Activated CD4-positive, alpha-beta T cell treated with anti-CD3 and anti-CD28 coated beads for 1 hour (primary cell): Measurements from ENCODE around the gene TMEM123.

Experiments used
- DNase-seq: peaks from one replicate; pipeline ENCODE4 v3.0.0-alpha.2; 2020

Gene TMEM123

GRCh38 chr11:102470251-102470650, 17.7 kb upstream of the TMEM123 start:
- DNase-seq: no peak

GRCh38 chr11:102469196-102469821, 16.7 kb upstream of the TMEM123 start:
- no peak for DNase-seq

- no peak for DNase-seq
Observed at GRCh38 chr11:102468616-102469195, 16.1 kb upstream of the TMEM123 start.

GRCh38 chr11:102467853-102468580, 15.5 kb upstream of the TMEM123 start:
- DNase-seq: no peak

DNA sequence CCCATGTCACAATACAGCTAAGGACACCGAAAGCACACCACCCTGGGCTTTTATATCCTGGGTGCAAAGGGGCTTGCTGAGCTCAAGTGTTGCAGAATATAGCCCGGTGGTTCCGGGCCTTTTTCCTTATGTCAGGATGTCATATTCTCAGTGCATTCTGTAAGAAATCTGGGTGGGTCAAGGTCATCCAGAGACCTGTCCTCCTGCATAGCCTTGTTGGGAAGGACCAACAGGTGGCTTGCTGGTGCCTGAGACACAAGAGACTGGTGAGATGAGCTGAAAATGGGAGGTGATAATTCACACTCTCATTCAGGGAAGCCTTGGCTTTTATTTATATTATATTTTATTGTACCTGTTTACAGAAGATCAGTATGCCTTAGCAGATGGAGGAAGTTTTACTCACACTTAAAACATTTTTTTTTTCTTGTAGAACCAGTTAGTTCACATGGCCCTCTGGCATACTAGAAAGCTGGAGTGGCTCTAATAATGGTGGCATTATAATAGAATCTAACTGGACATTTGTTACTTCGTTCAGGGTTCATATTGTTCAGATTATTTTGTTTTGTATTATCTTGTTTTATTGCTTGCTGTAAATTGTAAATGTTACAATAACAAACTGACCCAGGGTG, 14.6 kb upstream of the TMEM123 start:
- no peak for DNase-seq

DNA sequence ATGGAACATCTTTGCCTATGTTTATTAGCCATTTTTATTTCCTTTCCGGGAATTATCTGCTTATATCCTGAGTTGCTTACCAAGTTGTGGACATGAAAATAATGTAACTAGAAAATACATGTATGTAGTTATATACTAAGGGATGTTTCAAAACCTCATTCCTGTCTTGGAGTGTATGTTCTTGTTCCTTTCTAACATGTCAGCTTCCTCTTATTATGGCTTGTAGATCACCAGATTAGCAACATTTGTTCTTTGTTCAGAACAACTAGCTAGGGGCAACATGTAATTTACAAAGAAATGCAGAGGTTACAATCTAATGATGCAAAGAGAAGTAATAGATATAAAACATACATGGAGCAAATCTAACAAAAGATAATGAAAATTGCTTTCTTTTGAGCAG, 13.1 kb upstream of the TMEM123 start:
- no peak for DNase-seq

GRCh38 chr11:102464859-102465500, 12.4 kb upstream of the TMEM123 start:
- no peak for DNase-seq

DNA sequence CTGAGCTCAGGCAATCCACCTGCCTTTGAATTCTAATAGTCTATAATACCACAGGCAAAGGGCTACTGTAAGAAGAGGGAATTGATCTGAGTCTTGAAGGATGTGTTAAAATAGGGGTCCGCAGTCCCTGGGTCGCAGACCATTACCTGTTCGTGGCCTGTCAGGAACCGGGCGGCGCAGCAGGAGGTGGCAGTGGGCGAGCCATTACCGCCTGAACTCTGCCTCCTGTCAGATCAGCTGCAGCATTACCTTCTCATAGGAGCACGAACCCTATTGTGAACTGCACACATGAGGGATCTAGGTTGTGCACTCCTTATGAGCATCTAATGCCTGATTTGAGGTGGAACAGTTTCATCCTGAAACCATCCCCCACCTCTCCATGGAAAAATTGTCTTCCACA, 11.5 kb upstream of the TMEM123 start:
- DNase-seq: no peak

GRCh38 chr11:102462610-102463009, 10.0 kb upstream of the TMEM123 start:
- no peak for DNase-seq

DNA sequence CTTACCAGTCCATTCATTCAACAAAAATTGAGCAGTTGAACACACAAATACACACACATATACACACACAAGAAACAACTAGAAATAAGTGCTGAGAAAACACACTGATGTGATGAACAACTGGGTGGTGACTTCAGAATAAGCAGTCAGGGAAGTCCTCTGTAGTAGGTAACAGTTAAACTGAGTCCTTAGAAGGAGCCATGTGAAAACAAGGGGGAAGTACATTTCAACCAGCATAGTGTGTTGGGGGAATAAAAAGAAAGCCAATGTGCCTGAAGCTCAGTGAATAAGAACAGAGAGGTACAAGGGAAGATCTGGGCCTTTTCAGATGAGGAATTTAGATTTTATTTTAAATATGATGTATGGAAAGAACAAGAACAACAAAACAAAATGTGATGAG, 6.8 kb upstream of the TMEM123 start:
- no peak for DNase-seq

DNA sequence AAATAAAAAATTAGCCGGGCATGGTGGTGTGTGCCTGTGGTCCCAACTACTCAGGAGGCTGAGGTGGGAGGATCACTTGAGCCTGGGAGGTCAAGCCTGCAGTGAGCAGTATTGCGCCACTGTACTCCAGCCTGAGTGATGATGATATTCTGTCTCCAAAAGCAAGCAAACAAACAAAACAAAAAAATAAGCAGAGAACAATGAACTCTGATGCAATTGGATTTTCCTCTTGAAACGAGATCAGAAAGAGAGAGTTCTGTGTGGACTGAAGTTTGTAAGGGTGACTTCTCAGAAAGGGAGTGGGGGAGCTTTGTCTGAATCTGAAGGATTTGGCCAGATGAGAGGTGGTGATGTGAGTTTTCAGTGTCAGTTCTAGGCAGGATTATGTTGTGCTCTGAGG, 6.0 kb upstream of the TMEM123 start:
- DNase-seq: no peak

GRCh38 chr11:102457865-102458264, 5.3 kb upstream of the TMEM123 start:
- no peak for DNase-seq

- no peak for DNase-seq
Observed at GRCh38 chr11:102457056-102457677, 4.6 kb upstream of the TMEM123 start.

DNA sequence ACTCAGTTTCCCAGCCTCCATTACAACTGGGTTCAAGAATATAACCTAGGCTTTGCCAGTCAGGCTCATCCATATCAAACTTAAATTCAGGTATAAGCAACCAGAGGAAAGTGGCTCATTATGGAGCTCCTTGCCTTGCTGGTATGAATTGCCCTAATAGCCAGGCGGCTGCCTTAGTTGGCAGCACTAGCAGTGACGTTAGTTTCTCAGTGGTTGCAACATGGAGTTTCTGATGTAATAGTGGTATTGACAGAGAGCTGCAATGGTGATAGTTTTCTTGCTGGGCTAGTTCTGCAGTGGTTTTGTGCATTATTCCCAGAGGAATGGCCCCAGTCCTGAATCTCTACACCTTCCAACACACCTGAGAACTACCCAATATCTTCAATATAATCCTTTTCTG, 3.8 kb upstream of the TMEM123 start:
- no peak for DNase-seq

DNA sequence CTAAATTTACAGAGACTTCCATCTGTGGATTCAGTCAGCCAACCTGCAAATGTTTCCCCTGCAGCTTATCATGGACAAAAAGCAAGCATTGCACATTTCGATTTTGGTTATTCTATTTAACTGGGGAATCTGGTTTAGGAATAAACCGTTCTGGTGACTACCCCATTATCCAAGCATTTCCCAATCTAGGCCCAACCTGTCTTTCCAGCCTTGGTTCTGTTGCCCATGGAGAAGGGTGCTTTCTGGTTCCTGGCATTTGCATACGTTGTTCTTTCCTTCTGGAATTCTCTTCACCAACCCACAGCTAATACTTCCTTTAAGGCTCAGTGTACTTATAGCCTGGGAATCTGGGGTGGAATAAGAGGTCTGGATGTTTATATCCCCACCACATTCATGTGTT, 1.4 kb upstream of the TMEM123 start:
- DNase-seq: no peak

DNA sequence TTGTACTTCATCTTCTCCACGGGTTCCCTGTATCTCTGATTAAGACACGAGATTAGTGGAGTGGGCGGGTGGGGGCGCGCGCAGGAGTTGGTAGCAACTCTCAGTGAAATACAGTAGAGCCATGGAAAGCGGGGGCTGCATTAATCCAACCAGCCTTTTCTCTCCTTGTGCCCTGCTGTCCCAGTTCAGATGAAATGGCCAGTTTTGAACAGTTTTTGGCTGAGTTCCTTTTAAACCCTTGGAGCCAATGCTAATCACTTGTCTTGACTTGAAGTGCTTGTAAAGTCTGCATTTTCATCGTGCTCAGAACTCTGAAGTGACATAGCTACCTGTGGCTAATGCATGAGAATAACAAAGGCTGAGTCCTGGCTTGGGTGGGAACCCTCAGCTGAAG, 734 bp upstream of the TMEM123 start:
- DNase-seq: no peak

DNA sequence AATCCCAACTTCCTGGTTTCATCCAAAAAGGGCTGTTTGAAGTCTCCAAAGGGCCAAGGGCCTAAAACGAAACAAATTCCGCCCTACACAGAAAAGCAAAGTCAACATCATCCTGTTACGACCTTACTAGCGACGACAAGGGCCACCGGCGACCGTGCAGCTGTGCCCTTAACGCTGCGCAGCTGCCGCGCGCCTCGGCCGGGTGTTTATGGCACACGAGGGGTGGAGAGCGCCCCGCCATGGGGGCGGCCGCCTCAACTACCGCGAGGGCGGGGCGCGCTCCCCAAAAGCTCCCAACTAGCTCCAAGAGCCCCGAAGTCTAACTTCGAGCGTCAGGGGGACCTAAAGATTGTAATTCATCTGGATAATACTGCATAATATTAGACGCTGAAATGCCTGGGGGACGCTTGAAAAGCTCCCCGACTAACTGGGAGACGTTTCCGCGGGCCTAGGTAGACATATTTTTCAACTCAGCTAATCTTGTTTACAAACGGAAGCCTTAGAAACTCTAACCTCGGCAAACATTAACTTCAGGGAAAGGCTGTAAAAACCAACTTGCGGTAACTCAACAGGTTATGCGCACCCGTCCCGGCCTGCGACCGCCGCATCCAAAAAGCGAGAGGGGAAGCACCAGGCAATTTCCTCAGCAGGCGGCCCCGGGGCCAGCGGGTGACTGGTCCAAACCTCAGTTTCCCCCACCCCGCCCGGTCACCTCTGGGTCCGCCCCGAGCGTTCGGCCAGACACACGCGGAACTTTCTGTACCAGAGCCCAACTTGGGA, 694 bp downstream of the TMEM123 start:
- DNase-seq: peak; percentile 68

DNA sequence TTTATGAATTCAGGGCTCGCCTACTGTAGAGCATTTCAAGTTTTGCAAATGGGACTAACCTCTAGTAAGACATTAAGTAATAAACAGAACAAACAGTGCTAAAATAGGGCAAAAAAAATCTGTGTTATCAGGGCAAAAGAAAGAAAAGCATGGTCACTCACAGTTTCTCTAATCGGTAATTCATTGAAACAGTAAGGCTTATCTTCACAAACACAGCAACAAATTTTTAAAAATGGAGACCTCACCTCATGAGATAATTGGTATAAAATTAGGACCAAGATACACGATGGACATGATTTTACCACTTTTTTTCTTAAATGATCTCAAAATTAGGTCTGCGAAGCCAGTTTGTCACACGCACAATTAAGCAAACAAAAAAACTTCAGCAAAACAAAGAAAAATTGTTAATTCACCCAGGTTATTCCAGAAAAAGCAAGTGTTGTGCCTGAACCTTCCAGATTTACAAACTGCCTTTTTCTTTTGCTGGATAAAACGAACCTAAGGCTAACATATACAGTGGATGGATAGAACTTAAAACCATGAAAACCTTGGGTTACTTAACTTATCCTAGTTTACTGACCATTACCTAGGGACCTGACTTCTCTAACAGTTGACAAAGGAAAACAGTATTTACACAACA, 1.4 kb downstream of the TMEM123 start:
- no peak for DNase-seq

DNA sequence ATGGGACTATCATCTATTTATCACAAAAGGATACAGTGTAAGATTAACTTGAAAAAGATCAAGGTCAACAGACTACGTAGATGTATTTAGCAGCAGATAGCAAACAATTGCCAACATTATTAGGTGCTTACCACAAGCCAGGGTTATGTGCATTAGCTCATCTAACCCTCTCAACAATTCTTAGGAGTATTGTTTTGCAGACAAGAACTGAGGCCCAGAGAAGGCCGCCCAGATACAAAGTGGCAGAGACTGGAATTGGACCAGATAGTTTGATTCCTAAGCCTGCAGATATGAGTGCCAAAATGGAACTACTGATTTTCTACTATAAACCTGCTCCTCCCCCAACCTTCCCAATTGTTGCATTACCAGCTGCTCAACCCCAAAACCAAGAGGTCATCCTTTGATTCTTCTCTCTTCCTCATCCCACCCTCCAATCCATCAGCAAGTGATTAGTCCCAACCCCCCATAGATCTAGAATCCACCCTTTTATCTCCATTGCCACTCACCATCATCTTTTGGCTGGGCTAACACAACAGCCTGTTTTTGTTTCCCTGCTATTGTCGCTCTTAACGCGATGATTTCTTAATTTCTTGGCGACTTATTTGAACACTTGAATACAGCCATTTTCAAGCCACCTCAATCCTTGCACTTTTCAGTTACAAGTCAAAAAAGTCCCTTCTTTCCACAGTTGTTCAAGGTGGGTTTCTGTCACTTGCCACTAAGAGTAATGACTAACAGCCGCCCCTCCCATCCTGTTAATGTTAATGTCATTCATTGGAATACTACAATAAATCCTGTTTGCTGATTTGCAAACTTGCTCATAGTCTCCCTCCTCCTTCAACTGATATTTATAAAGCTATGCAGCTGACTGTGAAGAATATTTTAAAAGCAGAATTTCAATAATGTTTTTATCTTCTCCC, 2.7 kb downstream of the TMEM123 start:
- DNase-seq: no peak

DNA sequence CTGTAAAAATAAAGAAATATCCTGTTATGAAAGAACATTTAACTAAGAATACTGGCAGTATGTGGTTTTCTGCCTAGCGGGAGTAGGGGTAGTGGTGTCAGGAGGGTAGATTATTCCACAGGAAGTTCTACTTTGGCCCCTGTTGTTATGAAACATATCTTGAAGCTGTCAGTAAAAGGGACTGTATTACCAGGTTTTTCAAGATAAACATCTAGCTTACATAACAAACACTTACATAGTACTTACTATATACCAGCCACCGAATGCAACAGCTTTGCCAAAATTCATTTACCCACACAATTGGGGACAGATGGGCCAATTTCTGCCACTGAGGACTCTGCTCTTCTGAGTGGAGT, 3.7 kb downstream of the TMEM123 start:
- no peak for DNase-seq
